Mucosa of descending colon (tissue), 3 donors: ENCODE results near the gene BAG3. TPM values are rescaled to one million over a fixed set of nuclear protein-coding genes. Genes with fewer than 3 reads are reported as not detected.

Experiments
- ATAC-seq: fragments of 200-7000 bp; cut with Tn5 transposase; one replicate; pipeline ENCODE4 v1.9.1; 2020; ENCODE audit warnings: mild to moderate bottlenecking, moderate library complexity
- DNase-seq, 3 donors: peaks; one replicate each; pipeline ENCODE4 v3.0.0-alpha.2; 2020
- H3K36me3 ChIP-seq: fragments of 200-600 bp; one replicate; pipeline ENCODE4 v1.8.0; 2021; ENCODE audit warnings: low read depth, mild to moderate bottlenecking
- H3K4me1 ChIP-seq: fragments of 200-600 bp; one replicate; pipeline ENCODE4 v1.8.0; 2021; ENCODE audit warnings: low read depth, mild to moderate bottlenecking
- H3K4me3 ChIP-seq: fragments of 200-600 bp; one replicate; pipeline ENCODE4 v1.8.0; 2021; ENCODE audit warnings: mild to moderate bottlenecking
- H3K9me3 ChIP-seq: fragments of 200-600 bp; one replicate; pipeline ENCODE4 v1.8.0; 2021; ENCODE audit warnings: mild to moderate bottlenecking
- CTCF ChIP-seq: fragments of 200-600 bp; IDR thresholded peaks from one replicate; pipeline ENCODE4 v1.8.0; 2022; ENCODE audit warnings: antibody characterized with exemption, mild to moderate bottlenecking
- intact Hi-C, 2 donors: fragments of 100-400 bp; cut with DNase I in 1 of 2; cut with micrococcal nuclease in 1 of 2; formaldehyde crosslinking; loops; one replicate each; pipeline versions ENCODE4 v1.11.0 to v1.11.1; 2022; cut with DNase I, micrococcal nuclease
- total RNA-seq, 3 donors: library from RNA; stranded (reverse); fragmentation: NEBNext Ultra II Directional in 2 of 3; extraction: Animal tissue kit (Norgen Biotek cat#: 25700) in 2 of 3; gene quantifications; one replicate each; pipeline versions ENCODE4 v1.2.1 to v1.2.4, GENCODE V29; 2021 to 2023
- donor health status: DM: no; HTN: no; CAD: no; lungs with moderate emphysema.
- donor health status: DM: no; HTN: no; CAD: no.
- donor health status: DM: no; HTN: yes; CAD: no.

Gene BAG3
- total RNA-seq, 3 donors from 2014 or later = 15.4 to 55.9 (median 26.3) TPM

- H3K36me3 ChIP-seq = no peaks in the 10 kb centered on the region
- no peaks in the 10 kb centered on the region for H3K9me3 ChIP-seq
- intact Hi-C loops = no loop called here
- no peaks in the 10 kb centered on the region for H3K4me1 ChIP-seq
- H3K4me3 ChIP-seq = no peak overlapping the region
- no peak for DNase-seq
- ATAC-seq = no peak
- TF ChIP-seq CTCF = no peak
Measured at GRCh38 chr10:119669331-119669730, 18.2 kb downstream of the BAG3 start.

- DNase-seq (no peak), ATAC-seq (no peak)
- Histone ChIP-seq H3K4me3 (no peak overlapping the region), H3K4me1 (no peaks in the 10 kb centered on the region), H3K36me3 (no peaks in the 10 kb centered on the region), H3K9me3 (no peaks in the 10 kb centered on the region)
- intact Hi-C loops = no loop called here
- no peak for TF ChIP-seq CTCF
Measured at GRCh38 chr10:119669975-119670640, 18.9 kb downstream of the BAG3 start.

DNA sequence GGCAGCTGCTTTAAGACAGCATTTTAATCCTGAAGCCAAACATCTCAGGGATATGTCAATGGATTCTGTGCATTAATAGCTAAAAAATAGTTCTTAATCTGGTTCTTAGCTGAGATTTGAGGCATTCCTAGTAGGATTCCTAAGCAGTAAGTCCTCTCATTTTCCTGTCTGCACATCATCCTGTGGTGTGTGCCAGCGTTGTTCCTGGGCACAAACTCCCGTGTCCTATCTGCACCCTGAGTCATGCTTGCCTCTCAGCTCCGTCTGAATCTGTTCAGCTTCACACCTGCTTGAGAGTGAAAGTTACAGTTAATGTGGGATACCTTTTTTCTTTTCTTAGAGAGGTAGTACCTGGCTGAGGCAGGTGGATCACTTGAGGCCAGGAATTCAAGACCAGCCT is 19.5 kb downstream of the BAG3 start:
- Histone ChIP-seq H3K4me1 (no peaks in the 10 kb centered on the region), H3K4me3 (no peak overlapping the region), H3K9me3 (no peaks in the 10 kb centered on the region), H3K36me3 (no peaks in the 10 kb centered on the region)
- TF ChIP-seq CTCF = no peak
- DNase-seq = no peak
- no peak for ATAC-seq
- intact Hi-C loops = no loop called here

- no peak overlapping the region for H3K4me3 ChIP-seq
- no peak for DNase-seq
- TF ChIP-seq CTCF = no peak
- ATAC-seq = no peak
- peaks cover 3% of the 10 kb centered on the region for H3K36me3 ChIP-seq
- no peaks in the 10 kb centered on the region for H3K4me1 ChIP-seq
- intact Hi-C loops = no loop called here
- H3K9me3 ChIP-seq = no peaks in the 10 kb centered on the region
Measured at GRCh38 chr10:119671381-119671780, 20.2 kb downstream of the BAG3 start.

- DNase-seq (no peak), ATAC-seq (no peak)
- intact Hi-C loops = no loop called here
- TF ChIP-seq CTCF = no peak
- Histone ChIP-seq H3K4me1 (no peaks in the 10 kb centered on the region), H3K9me3 (no peaks in the 10 kb centered on the region), H3K4me3 (no peak overlapping the region), H3K36me3 (peaks cover 3% of the 10 kb centered on the region)
Measured at GRCh38 chr10:119672291-119672690, 21.1 kb downstream of the BAG3 start.

DNA sequence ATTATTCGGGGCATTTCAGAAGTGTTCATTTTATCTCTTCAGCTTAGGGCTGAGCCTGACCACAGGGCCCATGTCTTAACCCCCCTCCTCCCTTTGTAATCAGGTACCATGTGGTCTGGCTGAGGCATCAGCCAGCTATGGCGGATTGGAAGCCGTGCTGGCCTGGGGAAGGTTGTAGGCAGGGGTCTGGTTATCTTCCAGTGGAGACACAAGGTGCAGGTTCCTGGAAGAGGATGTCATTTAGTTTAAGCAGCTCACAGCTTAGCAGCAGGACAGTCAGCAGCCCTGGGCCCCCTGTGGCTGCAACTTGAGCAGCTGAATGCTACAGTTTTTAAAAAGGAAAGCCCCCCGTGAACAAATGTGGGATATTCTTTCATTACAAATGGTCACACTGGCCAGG is 22.1 kb downstream of the BAG3 start:
- ATAC-seq (no peak), DNase-seq (no peak)
- Histone ChIP-seq H3K9me3 (no peaks in the 10 kb centered on the region), H3K4me3 (no peak overlapping the region), H3K36me3 (peaks cover 3% of the 10 kb centered on the region), H3K4me1 (no peaks in the 10 kb centered on the region)
- intact Hi-C loops = no loop called here
- TF ChIP-seq CTCF = no peak
